GM18868 (cell line): ENCODE measurements around the gene DLG5.

Source experiments
- ATAC-seq: cut with Tn5 transposase; IDR thresholded peaks from one replicate; pipeline ENCODE4 v1.9.1; 2021; ENCODE audit warnings: mild to moderate bottlenecking, moderate library complexity; ENCODE audit not compliant: unreplicated experiment

Gene DLG5, protein sequence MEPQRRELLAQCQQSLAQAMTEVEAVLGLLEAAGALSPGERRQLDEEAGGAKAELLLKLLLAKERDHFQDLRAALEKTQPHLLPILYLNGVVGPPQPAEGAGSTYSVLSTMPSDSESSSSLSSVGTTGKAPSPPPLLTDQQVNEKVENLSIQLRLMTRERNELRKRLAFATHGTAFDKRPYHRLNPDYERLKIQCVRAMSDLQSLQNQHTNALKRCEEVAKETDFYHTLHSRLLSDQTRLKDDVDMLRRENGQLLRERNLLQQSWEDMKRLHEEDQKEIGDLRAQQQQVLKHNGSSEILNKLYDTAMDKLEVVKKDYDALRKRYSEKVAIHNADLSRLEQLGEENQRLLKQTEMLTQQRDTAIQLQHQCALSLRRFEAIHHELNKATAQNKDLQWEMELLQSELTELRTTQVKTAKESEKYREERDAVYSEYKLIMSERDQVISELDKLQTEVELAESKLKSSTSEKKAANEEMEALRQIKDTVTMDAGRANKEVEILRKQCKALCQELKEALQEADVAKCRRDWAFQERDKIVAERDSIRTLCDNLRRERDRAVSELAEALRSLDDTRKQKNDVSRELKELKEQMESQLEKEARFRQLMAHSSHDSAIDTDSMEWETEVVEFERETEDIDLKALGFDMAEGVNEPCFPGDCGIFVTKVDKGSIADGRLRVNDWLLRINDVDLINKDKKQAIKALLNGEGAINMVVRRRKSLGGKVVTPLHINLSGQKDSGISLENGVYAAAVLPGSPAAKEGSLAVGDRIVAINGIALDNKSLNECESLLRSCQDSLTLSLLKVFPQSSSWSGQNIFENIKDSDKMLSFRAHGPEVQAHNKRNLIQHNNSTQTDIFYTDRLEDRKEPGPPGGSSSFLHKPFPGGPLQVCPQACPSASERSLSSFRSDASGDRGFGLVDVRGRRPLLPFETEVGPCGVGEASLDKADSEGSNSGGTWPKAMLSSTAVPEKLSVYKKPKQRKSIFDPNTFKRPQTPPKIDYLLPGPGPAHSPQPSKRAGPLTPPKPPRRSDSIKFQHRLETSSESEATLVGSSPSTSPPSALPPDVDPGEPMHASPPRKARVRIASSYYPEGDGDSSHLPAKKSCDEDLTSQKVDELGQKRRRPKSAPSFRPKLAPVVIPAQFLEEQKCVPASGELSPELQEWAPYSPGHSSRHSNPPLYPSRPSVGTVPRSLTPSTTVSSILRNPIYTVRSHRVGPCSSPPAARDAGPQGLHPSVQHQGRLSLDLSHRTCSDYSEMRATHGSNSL (N-terminal part only)

DNA sequence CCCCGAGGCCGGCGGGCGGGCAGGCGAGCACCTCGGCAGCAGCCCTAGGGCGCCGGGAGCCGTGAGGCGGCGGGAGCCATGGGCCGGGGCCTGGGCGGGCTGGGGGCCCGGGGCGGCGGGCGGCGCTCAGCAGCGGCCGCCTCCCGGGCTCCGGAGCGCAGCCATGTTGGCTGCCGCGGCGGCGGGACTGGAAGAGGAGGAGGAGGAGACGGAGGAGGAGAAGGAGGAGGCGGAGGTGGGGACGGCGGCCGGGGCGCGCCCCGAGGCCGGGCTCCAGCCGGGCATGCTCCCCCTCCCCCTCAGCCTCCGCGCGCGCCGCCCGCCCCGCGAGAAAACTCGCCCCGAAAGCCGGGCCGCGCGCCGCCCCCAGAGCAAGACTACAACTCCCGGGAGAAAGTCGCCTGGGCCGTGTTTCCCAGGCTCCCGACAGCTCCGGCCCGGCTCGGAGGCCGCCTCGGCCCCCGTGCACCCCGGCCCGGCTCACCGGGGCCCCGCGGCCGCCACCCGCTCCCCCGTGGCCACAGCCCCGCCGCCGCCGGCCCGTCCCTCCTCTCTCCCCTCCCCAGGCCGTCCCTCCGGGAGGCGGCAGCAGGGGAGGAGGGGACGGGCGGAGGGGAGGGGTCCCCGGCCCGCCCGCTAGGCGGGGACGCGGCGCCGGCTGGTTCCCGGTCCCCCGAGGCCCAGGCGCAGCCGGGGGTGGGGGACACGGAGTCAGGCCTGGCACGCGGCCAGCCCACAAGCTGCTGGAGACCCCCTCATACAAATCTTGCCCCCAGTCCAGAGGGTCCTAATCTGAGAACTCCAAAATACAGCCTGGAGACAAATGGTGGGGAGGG lies at the start of gene DLG5:
Gene DLG5, minus strand, starts transcription at position 190 of the 836 bp plus-strand sequence. CDS start 235 bp downstream, outside the sequence.
- ATAC-seq, result peak; percentile 74

DNA sequence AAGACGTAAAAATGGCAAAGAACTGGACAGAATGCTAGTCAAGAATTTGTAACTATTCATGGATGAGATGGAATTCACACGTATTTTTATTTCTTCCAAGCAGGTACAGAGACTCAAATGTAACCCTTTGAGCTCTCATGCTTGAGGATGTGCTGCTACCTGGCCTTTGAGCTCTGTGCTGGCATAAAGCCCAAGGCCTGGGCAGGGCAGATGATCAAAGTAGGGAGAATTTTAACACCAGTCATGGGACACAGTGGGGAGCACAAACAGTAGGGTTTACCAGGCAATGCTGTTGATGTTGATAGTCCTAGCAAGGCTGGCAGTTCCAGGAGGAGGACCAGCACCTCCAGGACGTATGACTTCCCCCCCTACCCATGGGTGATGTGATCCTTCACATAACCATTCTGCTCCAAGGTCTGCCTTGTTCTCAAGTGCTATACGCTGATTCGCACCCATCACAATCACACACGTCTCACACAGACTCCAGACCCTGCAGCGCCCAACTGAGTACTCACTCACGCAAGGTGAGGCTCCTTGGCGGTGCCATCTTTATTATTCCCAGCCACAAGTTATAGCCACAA lies 48.6 kb upstream of the DLG5 start:
- no peak for ATAC-seq

DNA sequence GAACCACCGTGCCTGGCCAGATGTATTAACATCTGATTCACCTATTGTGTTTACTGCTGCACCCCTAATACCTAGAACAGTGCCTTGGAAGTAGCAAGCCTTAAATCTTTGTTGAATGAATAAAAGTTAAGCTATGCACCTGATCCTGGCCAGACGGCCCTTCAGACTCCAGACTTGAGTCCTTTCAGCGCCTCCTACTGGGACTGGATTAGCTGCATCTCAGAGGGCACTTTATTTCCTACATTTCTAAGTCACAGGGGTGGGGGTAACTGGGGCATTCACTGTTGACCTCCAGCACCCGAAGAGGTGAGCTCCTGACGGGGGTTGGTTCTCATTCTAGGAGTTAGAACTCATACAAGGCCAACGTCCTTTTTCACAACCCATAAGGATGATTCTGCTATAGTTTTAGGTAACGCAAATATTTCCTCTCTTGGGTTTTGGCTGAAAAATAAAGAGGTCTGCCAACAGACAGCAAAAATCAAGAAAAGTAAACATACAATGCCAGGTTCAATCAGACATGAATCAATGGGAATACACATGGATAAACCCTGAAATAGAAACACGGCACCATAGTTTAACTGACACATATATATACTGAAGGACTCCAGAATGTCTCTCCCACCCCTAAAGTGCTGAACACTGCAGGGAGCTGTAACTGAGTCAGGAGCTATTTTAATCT lies 48.0 kb upstream of the DLG5 start:
- ATAC-seq, result no peak

DNA sequence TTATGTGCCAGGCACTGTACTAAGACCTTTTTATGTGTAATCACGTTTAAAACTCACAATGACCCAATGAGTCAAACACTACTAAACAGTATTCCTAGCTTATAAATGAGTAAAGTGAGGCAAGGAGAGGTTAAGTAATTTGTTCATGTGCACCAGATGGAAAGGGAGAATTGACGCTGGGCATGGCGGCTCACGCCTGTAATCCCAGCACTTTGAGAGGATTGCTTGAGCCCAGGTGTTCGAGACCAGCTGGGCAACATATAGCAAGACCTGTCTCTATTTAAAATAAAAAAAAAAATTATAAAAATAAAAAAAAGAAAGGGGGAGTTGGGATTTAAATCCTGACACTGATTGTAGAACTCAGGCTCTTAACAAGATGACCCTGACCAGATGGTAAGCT lies 46.7 kb upstream of the DLG5 start:
- ATAC-seq, result no peak

DNA sequence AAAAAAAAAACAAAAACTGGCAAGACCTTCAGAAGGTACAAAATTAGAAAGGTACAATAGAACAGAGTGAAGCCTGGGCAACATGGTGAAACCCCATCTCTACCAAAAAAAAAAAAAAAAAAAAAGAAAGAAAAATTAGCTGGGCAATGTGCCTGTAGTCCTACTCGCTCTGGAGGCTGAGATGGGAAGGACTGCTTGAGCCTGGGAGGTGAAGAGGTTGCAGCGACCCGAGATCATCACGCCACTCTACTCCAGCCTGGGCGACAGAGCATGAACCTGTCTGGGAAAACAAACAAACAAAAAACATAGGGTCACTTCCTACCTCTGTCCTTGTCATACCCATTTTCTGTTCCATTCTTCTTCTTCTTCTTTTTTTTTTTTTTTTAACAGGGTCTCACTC lies 45.6 kb upstream of the DLG5 start:
- no peak for ATAC-seq

DNA sequence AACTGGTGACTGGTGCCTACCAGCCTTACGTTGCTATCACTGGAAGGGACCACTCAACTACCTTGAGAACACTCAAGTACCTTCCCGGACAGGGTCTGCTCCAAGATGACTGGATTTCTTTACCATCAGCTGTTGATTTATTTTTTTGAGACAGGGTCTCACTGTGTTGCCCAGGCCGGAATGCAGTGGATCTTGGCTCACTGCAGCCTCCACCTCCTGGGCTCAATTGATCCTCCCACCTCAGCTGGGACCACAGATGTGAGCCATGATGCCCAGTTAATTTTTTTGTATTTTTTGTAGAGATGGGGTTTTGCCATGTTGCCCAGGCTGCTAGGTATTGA lies 45.2 kb upstream of the DLG5 start:
- no peak for ATAC-seq

DNA sequence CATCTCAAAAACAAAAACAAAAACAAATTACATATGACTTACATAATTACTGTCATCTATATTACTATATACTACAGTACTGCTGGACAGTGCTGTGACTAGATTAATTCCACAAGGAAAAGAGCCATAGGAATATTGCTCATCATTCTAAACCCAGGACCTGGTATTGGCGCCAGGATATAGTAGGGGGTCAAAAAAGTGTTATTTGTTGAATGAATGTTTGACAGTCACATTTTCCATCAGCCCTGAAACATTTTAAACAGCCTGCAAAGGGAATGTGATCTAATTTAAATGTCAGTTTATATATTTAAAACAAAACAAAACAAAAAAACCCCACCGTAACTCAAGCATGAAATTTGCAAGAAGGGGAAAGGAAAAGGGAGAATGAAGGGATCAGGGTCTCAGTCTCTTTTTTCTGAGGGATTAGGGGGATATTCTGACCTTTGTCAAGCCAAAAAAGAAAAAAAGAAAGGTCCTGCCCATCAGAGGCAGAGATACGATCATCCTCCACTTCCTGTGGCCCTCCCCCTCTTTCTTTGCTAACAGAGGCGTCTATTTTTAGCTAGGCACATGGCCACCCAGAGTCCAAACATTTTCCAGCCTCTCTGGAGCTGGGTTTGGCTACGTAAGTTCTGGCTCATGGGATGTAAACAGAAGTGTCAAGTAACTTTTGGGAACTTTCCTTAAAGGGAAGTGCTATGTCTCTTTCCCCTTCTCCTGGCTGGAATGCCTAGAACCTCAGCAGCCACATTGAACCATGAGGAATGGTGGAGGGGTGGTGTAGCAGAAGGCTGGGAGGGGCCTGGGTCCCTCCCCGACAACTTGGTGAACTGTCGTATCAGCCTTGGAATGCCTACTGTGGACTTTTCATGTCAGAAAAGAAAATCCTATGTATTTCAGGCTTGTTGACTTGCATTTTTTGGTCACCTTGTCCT lies 44.6 kb upstream of the DLG5 start:
- ATAC-seq, result no peak

DNA sequence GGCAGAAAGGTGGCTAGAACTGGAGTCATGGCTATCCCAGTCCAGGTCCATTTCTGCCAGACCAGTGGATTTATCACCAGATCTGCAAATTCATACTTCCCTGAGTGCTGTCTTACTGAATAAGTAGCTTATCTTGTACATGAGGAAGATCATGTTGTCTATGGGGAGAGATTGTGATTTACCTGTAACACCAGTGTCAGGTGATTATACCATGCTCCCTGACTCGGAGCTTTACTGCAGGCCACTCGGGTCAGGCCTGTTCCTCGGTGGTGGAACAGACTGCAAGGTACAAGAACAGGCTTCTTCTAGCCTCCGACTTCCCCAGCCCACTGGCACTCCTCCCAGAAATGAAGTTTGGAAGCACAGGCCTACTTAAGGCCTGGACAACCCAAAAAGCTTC lies 42.6 kb upstream of the DLG5 start:
- no peak for ATAC-seq

DNA sequence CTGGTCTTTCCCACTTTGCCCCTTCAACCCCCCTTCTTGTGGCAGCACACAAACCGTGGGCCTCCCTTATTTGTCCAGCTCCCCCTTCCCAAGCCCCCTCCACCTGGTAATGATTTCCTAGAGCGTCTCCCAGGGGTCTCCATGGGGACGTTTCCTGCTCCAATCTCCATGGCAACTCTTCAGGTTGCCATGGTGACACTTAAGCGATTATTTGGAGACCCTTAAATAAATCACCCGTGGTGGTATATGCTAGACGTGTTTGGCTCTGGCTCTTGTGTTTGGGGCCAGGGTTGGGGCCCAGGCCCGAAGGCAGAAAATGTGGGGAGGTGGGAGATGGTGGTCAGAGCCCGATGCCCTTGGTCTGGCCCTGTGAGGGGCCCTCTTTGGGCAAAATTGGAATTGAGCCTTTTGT lies 41.1 kb upstream of the DLG5 start:
- no peak for ATAC-seq

DNA sequence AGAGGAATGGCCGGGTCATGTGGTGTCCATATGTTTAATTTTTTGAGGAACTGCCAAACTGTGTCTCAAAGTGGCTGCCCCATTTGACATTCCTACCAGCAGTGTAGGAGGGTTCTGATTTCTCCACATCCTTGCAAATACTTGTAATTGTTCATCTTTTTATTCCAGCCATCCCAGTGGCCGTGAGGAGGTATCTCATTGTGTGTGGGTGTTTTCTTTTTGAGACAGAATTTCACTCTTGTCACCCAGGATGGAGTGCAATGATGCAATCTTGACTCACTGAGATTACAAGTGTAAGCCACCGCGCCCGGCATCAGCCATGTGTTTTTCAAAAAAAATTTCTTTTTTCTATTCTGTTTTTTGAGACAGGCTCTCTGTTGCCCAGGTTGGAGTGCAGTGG lies 38.7 kb upstream of the DLG5 start:
- ATAC-seq, result no peak

DNA sequence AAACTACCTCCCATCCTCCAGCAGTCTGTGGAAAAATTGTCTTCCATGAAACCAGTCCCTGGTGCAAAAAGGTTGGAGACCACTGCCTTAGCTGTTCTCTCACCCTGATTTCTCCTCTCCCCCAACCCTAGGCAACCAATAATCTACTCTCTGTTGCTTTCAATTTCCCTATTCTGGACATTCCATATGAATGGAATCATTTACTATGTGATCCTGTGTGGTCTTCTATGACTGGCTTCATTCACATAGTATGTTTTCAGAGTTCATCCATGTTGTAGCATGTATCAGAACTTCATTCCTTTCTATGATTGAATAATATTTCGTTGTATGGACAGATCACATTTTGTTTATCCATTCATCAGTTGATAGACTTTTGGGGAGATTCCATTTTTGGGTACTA lies 38.3 kb upstream of the DLG5 start:
- no peak for ATAC-seq

DNA sequence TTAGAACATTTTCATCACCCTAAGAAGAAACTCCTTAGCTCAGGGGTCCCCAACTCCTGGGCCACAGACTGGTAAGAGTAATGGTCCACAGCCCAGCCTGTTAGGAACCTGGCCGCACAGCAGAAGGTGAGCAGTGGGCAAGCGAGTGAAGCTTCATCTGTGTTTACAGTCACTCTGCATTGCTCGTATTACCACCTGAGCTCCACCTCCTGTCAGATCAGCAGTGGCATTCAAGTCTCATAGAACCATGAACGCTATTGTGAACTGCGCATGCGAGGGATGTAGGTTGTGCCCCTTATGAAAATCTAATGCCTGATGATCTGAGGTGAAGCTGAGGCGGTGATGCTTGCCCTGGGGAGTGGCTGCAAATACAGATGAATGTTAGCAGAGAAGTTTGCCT lies 37.3 kb upstream of the DLG5 start:
- ATAC-seq, result no peak

DNA sequence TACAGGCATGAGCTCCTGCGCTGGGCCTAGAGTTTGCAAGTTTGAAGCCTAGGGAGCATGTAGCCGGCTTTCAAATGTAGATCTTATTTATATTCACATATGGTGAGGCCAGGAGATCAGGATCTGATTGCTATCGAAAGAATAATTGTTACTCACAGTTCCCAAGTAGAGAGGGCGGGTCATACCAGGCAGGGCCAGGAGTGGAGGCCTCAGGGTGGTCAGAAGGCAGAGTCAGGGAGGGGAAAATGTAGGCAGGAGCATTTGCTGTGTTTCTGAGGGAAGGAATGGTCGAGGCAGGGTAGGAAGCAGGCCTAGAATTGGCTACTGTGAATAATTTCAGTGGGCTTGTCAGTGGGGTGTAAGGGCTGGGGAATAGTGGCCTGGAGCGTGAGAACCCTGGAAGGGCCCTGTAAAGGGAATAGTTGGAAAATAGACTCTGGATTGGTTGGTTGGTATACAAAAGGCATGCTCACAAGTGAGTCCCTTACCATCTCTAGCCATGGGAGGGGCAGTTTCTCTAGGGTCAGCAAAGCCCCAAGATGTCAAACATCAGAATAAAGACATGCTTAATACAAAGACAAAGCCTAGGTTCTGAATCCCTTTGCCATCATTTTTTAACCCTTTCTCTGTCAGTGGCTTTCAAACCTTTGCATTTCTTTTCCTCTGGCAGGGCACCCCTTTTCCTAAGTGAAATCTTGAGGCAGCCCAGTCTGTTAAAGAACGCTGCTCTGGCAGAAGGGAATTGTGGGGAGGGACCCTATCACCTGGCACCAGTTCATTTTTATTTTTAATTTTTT lies 36.0 kb upstream of the DLG5 start:
- ATAC-seq, result no peak

DNA sequence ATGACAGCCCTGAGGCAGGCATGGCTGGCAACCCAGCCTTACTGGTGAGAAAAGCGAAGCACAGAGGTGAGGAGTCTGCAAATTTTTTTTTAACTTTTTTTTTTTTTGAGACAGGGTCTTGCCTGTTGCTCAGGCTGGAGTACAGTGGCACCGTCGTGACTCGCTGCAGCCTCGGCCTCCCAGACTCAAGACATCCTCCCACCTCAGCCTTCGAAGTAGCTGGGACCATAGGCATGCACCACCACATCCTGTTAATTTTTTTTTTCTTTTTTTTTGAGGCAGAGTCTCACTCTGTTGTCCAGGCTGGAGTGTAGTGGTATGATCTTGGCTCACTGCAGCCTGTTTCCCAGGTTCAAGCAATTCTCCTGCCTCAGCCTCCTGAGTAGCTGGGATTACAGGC lies 35.1 kb upstream of the DLG5 start:
- ATAC-seq, result no peak

DNA sequence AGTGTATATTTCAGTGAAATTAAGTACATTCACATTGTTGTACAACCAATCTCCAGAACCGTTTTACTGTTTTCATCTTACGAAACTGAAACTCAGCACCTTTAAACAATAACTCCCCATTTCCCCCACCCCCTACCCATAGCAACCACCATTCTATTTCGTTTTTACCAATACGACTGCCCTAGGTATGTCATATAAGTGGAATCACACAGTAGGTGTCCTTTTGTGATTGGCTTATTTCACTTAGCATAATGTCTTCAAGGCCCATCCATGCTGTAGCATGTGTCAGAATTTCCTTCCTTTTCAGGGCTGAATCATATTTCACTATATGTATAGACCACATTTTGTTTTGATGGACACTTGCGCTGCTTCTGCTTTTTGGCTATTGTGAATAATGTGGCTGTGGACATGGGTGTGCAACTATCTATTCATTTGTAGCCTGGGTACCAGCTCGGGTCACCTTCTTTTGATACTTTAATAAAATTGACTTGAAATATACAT lies 34.3 kb upstream of the DLG5 start:
- no peak for ATAC-seq

DNA sequence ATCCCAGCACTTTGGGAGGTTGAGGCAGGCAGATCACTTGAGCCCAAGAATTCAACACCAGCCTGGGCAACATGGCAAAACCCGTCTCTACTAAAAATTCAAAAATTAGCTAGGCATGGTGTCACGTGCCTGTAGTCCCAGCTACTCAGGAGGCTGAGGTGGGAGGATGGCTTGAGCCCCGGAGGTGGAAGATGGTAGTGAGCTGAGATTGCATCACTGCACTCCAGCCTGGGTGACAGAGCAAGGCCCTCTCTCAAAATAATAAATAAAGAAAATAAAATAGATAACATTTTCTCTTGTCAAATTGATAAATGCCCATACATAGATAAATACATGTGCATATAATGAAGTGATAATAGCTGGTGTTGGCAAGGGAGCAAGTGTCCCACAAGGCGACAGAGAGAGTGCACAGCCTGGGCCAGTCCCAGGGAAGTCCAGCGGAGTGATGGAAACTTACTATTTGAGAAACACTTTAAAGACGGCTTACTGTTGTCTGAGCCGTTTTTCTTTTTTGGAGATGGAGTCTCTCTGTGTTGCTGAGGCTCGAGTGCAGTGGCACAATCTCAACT lies 33.4 kb upstream of the DLG5 start:
- no peak for ATAC-seq

DNA sequence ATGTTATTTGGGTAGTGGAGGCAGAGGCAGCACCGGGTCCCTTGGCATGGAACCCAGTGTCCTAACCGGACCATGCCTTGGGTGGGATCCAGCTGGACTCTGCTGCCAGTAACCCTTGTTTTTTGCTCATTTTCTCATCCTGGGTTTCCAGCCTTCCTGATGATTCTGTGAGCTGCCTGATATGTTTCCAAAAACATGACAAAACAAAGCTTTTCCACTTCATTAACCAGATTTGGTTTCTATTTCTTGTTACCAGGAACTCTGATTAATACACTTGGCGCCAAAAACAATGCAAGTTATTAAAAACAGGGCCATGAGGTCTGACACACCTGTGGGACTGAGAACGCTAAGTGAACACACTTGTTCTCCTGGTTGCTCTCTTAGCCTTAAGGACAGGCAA lies 32.8 kb upstream of the DLG5 start:
- no peak for ATAC-seq
